ENCODE data around the gene STAT5A.
"Not testable (repeated sequence)": the region's sequence is repeated elsewhere in the genome, so short reads cannot be mapped to it uniquely, and the experiment has no call there.

STAT5A gene

DNA sequence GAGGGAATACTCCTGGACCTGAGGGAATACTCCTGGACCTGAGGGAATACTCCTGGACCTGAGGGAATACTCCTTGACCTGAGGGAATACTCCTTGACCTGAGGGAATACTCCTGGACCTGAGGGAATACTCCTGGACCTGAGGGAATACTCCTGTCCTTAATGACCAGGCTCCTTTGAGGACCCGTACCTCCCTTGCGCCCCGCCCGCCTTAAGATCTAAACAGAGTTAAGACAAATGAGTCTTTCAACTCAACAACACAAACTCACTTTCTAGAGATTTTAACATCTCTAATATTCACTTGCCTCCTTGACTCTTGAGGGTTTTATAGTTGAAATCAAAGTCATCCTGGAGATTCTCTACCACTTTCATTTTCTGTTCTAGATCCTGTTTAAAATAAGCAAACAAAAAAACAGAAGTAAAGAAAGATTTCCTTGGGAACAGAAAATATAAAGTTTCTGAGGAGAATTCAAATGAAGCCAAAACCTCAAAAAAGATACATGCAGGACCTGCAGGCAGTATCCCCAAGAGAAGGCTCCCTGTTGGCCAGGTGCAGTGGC, 50.2 kb downstream of the STAT5A start:
- DNase-seq: peak; percentile 63

DNA sequence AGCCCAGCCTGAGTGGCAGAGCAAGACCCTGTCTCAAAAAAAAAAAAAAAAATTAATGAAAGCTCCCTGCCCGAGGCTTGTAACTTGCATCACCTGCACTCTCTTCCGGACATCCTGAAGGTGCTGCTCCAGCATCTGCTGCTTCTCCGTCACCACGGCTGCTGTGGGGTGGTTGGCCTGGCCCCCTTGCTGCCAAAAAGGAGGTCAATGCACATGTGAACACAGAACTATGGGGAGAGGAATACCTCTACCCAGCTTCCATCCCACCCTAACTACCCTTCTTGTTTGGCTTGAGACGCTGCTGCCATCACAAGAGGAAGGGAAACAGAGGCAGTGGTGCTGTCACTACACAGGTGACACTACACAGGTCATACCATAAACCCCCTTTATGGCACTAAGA, 50.9 kb downstream of the STAT5A start:
- no peak for DNase-seq

DNA sequence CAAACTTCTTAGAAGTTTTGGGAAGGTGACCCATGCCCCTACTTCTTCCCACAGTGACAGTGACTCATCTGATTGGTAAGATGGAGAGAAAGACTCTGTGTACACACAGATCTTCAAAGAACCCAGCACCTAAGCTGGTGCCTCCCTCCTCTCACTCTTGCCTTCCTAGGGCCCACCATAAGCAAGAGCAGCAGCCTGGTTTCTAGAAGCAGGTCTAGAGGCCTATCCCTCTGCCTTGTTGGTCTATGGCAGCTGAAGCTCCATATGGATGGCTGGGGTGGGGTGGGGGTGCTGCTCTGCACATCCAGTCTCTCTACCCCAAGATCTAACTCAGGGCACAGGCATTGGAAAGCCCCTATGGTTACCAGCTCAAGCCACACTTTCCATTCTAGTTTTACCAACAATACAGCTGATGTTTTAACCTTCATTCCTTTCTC, 52.4 kb downstream of the STAT5A start:
- DNase-seq: no peak

DNA sequence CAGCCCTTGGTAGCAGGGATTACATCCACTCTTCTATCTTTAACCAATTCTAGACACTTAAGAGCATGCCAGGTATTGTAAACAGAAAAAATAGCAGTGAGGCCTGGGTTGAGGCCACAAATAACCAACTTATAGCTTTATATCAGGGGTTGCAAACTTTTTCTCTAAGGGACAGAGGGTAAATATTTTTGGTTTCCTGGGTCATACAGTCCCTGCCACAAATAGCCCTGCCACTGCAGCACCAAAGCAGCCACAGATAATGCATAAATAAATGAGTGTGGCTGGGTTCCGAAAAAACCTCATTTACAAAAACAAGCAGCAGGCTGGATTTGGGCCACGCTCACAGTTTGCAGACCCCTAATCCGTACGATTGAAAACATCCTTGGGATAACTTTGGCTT, 53.3 kb downstream of the STAT5A start:
- no peak for DNase-seq

DNA sequence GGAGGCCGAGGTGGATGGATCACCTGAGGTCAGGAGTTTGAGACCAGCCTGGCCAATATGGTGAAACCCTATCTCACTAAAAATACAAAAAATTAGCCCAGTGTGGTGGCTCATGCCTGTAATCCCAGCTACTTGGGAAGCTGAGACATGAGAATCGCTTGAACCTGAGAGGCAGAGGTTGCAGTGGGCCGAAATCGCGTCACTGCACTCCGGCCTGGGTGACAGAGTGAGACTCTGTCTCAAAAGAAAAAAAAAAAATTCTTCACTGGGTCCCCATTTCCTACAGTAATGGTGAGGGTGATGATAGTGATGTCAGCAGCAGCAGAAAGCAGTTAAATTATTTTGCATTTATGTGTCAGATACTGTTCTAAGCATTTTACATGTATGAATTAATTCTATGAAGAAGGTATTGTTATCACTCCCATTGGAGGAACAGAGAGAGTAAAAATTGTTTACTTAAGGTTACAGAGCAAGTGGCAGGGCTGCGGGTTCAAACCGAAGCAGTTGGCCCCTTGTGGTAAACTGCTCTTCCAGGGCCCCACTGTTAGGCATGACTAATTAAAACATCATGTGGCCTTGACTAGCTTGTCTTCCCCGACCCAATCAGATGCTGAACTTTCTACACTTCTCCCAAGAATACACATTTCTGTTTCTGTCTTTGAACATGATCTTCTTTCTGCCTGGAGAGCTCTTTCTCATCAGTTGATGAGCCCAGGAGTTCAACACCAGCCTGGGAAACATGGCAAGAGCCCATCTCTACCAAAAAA, 54.1 kb downstream of the STAT5A start:
- peak; percentile 82 for DNase-seq

DNA sequence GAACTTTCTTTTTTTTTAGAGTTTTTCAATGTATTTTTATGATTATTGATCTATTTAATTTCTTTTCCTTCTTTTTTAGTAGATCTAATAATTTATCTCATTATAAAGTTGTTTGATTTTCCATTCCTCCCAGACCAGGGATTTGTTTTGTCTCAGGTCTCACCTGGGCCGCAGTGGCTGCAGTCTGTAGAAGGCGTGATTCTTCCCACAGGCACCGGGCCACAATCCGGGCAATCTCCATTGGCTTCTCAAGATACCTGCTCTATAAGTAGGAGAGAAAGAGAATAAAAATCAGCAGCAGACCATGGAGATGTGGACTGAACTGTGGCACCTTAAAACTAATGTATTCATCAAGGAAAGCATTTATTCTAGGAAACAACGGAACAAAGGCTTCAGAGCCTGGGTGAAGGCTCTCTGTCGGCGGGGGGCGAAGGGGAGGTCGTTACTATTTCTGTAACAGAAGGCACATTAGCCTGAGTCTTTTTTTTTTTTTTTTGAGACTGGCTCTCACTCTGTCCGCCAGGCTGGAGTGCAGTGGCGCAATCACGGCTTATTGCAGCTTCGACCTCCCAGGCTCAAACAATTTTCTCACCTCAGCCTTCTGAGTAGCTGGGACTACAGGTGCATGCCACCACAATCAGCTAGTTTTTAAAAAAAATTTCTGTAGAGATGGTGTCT, 57.2 kb downstream of the STAT5A start:
- DNase-seq: no peak

DNA sequence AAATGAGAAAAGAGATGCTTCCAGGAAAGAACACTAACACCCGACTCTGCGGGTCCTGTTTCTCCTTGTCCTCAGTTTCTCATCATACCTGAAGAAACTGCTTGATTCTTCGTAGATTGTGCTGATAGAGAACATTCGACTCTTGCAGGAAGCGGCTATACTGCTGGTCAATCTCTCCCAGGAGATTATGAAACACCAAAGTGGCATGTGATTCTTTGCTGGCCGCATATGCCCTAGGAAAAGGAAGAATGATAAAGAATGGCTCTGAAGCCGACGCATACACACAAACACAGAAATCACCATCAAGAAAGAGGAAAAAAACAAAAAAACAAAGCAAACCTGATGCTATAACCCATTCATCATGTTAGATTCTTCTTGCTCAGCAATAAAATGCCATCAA, 58.2 kb downstream of the STAT5A start:
- DNase-seq: peak; percentile 61

DNA sequence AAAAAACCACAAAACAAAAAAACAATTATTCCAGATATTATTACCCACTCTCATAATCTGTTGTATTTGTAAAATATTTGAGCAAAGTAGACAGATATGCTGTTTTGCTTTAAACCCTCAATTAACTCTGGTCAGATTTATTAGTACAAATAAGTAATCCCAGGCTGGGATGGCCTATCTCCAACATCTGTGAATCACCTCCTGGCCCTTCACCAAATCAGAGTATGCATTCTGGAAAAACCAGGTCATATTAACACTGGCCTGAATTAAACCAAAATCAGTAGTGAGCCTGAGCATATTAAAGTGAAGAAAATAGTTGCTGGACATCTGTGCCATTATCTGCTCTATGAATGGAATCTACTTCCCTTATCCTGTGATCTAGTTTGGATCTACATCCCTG, 58.9 kb downstream of the STAT5A start:
- DNase-seq: no peak

DNA sequence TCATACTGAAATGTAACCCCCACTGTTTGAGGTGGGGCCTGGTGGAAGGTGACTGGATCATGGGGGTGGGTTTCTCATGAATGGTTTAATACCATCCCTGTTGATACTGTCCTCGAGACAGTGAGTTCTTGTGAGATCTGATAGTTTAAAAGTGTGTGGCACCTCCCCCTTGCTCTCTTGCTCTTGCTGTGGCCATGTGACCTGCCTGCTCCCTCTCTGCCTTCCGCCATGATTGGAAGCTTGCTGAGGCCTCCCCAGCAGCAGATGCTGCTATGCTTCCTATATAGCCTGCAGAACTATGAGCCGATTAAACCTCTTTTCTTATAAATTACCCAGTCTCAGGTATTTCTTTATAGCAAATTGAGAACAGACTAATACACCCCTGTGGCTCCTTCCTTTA, 59.3 kb downstream of the STAT5A start:
- no peak for DNase-seq

DNA sequence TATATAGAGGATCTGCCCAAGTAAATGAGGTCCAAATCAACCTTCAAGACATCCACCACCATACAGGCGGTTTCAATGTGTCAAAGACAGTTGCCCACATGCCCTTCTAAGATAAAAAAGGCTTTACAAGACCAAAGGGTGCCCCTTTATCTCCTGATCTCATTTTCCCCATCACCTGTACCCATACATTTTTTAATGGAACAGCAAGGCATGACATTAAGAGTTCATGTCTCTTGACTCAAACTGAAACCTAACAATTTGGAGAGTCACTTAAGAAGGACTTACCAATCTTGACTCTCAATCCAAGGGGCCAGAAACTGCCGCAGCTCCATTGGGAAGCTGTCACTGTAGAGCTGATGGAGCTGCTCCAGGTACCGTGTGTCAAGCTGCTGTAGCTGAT, 59.8 kb downstream of the STAT5A start:
- no peak for DNase-seq

DNA sequence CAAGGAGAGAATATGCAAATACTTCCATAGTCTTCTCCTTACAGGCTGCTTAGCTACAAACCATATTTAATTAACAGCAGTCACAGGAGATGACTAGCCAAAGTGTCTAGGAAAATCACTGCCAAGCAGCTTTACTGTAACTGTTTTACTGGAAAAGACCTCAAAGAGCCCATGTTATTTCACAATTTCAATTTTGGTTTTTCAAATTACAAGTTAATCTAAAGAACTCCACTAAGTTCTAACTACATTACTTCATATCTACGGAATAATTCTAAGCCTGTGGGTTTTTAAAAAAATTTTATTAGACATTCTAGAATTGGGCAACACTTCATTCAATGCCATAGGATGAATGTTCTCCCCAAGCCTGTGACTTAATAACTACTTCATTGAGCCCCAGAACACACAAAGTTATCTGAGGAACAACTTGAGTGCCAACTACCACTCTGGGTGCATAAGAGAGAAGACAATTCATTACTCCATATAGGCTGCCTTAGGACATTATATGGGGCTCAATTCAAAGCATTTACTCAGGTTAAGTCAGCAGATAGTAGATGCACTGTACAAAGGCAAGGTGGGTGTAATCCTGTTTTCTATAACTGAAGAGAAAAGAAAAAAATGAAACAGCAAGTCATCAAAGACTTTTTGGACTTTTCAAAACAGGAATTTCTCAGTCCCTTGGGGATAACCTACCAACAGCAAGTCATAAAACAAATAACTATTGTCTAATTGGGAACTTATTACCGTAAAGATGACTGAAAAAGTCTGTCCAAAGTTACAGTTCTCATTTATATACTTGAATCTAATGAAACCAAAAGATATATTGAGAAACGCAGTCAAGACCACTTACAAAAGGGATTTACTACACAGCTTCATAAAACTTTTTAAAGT, 66.9 kb downstream of the STAT5A start:
- DNase-seq: peak; percentile 61

DNA sequence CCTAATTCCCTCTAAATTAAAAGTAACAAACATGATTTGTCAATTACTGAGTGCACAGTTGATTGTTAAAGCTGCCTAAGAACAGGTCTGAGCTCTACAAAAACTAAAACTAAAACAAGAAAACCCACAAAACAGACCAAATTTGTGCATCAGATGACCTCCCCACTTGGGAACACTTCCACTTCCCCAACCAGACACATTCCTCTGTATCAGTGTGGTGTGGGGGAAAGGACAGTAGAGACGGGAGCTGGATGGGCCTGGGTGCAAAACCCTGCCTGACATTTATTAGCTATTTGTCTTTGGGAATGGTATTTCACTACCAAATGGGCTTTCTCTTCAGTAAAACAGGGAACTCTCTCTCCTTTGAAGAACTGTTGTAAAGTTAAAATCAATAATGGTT, 70.1 kb downstream of the STAT5A start:
- peak; percentile 54 for DNase-seq

DNA sequence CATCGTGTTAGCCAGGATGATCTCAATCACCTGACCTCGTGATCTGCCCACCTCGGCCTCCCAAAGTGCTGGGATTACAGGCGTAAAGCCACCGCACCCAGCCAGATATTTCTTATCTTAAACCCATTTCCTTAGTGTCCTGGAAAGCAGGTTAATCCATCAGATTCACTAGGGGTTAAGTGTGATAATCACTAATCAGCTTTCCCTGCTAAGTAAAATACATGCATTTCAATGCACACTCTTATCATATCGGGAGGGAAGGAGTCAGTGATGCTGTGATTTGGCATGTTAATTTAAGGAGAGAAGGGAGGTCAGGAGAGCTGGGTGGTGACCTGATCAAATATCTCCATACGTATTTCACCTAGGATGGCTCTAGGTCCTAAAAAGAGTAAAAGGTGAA, 70.8 kb downstream of the STAT5A start:
- DNase-seq: no peak

DNA sequence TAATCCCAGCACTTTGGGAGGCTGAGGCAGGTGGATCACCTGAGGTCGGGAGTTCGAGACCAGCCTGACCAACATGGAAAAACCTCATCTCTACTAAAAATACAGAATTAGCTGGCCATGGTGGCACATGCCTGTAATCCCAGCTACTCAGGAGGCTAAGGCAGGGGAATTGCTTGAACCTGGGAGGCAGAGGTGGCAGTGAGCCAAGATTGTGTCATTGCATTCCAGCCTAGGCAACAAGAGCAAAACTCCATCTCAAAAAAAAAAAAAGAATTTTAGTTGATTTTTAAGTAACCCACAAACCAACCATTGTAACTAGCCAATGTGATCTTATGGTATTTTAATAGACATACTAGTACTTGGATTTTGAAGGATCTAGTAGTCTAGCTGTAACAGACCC, 72.1 kb downstream of the STAT5A start:
- DNase-seq: not testable (repeated sequence)

Measured in suppressor macrophage treated with lipopolysaccharide for 4 hours (primary cell).